Stromal cell of bone marrow (primary cell): Measurements from ENCODE around the gene GPT2.
"Not testable (repeated sequence)": the region's sequence is repeated elsewhere in the genome, so short reads cannot be mapped to it uniquely, and the experiment has no call there.

ENCODE experiments used
- DNase-seq: peaks from one replicate; pipeline ENCODE4 v3.0.0-alpha.2; 2012; ENCODE audit warnings: low read depth

Gene GPT2

DNA sequence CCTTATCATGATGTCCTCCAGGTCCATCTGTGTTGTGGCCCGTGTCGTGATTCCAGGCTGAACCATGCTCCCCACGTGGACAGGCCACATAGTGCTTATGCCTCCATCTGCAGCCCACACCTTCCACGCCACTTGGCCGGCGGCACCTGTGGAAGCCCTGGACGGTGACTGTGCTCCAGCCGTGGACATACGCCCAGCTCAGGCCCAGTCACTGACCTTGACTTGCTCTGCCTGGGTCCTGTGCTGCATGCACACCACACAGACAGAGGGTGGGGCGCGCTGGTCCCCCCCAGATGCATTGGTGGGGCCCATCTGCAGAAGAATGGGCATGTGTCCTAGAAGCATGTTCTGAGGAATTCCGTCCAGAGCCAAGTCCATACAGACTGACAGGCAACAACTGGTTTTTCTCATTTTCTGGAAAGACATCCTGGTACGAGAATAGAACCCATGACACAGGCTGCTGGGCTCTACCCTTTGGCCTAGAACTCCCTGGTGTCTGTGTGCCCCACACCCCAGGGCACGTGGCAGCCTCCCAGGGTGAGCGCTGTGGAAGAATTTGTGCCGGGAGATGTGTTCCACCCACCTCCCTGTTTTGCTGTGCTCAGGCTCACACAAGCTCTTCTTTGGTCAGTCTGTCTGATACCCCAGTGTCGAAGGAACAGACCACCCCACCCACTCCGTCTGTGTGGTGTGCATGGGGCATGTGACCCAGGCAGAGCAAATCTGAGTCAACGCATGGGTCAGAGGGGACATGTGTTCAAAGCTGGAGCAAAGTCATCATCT, 39.5 kb downstream of the GPT2 start:
- DNase-seq, result no peak

DNA sequence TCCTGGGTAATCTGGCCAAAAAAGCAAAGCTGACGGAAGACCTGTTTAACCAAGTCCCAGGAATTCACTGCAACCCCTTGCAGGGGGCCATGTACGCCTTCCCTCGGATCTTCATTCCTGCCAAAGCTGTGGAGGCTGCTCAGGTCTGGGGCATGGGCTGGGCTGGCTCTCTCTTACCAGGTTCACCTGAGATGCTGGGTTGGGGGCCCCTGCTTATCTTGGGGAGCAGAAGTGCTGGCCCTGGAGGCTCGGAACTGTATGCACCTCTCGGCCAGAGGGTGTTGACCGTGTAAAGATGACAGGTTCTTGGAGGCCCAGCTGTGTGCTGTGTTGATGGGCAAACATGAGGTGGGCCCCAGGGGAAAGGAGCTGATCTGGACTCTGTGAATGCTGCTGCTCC, 40.2 kb downstream of the GPT2 start:
- DNase-seq, result no peak

DNA sequence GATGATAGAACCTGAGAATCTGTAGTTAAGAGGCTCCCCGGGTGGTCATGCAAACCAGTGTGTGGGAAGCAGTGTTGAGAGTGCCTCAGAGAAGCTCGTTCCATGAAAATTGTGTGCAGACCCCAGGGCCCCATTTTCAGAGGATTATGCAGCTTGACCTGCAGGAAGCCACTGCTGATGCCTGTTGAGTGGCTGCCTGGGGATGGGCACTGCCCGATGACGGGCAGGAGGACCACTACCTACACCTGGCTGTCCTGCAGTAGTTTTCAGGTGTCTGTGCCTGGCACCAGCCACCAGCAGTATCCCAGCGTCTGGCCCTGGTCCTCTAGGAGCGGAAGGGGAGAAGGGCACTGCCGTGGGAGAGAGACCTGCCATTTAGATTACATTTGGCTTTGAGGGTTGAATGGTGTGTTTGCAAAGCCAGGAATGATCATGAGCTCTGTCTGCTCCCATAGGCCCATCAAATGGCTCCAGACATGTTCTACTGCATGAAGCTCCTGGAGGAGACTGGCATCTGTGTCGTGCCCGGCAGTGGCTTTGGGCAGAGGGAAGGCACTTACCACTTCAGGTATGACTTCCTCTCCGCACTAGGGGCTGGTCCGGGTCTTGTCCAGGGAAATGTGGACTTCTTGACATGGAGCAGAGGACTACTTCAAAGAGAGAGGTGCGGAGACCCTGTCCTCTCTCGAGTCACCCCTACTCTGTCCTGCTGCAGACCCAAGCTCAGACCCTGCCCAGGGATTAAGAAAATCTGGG, 42.5 kb downstream of the GPT2 start:
- no peak for DNase-seq

DNA sequence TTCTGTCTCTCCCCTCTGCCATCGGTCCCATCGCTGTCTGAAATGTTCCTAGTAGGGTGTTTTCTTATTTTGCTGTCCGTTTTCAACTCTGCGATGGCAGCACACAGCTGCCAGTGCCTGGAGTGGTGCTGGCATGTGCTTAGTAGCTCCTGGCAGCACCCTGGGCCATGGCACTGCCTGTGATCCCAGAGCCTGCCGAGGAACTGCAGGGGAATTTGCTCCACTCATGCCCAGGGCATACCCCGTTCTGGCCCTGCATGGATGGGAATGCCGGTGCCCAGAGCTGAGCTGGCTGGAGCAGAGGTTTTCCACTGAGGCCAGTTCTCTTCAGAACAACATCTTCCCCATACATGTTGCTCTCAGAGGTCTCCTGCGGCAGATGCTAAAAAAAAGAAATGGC, 43.1 kb downstream of the GPT2 start:
- DNase-seq, result no peak

DNA sequence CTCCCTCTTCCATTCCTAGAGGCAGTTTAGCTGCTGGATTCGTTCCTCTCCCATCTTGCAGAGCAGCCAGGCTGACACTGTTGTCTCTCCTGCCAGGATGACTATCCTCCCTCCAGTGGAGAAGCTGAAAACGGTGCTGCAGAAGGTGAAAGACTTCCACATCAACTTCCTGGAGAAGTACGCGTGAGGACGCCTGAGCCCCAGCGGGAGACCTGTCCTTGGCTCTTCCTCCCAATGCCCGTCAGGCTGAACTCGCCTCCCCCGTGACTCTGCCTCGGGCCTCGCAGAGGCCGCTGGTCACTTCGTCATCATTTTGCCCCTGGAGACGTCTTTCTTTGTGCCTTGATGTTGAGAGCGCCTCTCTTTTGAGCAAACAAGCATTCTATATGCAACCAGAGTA, 44.6 kb downstream of the GPT2 start:
- DNase-seq, result no peak

DNA sequence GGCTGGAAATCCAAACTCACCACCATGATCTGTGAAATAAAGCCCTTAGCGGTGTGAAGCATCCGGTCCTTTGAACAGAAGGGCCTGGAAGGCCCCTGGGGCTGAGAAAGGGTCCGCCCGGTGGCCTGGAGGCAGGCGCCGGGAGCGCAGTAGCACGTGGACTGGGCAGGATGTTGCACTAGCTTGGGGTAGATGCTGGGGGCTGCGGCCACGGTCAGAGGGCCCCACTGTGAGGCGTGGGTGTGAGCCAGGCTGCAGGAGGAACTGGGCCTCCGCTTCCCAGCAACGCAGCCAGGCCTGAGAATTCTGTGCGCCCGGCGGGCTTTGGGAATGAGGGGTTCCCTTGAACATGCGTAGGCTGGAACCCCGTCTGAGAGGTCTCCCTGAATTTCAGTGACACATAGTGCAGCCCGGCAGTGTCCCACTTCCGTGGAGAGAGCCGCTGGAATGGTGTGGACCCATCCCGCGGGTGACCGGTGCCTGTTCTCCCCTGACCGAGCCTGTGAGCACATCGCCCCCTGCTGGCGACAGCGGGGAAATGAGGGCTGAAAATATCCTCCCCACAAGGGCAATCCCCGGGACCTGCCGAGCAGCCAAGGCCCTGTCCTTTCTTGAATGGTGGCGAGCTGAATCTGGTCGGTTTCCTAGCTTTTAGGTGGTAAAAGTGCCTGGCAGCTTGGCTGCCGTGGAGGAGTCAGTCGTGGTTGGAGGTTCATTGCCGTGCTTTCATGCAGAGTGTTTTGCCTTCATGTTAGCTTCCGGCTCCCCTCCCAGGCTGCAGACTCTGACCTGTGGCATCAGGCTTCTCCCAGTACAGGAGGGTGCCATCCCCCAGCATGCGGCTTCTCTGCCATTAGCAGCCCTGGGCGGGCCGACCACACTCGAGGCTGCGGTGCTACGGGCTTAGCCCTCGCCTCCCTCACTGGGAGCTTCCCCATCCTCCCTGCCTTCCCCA, 45.5 kb downstream of the GPT2 start:
- DNase-seq, result peak; percentile 20

DNA sequence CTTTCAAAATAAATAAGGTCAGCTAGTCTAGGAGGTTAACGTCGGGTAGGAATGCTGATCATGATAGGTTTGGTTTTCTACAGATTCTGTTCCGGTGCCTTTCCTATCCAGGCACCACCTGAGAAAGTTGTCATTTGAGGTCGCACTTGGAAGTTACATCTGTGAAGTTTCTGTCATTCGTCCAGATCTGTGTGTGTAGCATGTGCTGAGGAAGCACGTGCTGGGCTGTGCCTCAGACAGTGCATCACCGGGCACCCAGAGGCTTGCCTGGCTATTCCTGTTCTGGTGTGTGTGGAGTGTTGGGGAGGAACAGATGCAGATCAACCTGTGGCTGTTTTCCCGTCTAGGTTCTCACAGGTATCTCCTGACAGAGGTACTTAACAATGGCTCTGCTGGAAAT, 46.7 kb downstream of the GPT2 start:
- DNase-seq, result no peak

DNA sequence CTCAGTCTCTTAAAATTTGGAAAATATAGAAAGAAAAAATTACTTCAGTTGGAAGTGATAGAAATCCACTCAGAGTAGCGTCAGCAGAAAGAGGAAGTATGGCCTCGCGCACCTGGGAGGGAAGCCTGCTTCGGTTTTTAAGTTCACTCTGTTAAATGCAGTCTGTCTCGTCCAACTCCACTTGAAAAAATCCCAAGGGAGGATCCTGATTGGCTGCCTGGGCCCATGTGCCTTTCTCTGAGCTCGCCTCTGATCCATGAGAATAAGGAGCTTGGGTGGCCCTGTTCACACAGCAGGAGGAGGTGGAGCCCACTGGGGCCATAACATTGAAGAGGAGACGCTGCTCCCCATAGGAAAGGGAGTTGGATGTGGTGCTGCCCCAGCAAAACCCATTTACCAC, 48.6 kb downstream of the GPT2 start:
- no peak for DNase-seq

DNA sequence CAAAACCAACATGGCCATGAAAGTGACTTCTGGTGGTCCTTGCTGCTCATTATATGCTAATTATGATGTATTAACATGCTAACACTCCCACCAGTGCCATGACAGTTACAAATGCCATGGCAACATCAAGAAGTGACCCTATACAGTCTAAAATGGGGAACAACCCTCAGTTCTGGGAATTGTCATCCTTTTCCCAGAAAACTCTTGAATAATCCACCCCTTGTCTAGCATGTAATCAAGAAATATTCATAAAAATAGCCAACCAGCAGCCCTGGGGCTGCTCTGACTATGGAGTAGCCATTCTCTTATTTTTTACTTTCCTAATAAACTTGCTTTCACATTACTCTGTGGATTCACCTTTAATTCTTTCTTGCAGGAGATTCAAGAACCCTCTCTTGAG, 53.4 kb downstream of the GPT2 start:
- DNase-seq, result no peak

DNA sequence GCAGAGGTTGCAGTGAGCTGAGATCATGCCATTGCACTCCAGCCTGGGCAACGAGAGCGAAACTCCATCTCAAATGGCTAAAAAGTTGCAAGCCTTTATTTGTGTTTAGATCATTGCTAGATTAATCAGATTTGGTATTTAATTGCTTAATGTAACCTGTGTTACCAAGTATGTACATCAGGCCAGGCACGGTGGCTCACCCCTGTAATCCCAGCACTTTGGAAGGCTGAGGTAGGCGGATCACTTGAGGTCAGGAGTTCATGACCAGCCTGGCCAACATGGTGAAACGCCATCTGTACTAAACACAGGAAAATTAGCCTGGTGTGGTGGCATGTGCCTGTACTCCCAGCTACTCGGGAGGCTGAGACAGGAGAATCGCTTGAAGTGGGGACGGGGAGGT, 60.6 kb downstream of the GPT2 start:
- not testable (repeated sequence) for DNase-seq

DNA sequence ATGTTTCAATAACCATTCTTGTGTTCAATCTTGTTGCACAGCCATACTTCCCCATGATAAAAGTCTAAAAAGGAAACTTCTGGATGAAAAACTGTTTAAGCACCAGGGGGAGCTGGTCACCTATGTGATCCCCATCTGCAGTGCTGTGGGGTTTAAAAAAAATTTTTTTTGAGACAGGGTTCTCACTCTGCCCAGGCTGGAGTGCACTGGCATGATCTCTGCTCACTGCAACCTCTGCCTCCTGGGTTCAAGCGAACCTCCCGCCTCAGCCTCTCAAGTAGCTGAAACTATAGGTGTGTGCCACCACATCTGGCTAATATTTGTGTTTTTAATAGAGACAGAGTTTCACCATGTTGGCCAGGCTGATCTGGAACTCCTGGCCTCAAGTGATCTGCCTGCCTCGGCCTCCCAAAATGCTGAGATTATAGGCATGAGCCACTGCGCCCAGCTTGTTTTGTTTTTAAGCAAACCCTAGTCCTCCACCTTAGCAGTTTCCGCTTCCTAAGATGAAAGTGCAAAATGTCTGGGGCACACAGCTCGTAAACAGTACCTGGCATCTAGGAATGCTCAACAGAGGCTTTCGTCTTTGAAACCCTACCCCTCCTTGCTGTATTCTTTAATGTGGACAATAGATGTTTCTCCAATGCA, 63.9 kb downstream of the GPT2 start:
- no peak for DNase-seq

DNA sequence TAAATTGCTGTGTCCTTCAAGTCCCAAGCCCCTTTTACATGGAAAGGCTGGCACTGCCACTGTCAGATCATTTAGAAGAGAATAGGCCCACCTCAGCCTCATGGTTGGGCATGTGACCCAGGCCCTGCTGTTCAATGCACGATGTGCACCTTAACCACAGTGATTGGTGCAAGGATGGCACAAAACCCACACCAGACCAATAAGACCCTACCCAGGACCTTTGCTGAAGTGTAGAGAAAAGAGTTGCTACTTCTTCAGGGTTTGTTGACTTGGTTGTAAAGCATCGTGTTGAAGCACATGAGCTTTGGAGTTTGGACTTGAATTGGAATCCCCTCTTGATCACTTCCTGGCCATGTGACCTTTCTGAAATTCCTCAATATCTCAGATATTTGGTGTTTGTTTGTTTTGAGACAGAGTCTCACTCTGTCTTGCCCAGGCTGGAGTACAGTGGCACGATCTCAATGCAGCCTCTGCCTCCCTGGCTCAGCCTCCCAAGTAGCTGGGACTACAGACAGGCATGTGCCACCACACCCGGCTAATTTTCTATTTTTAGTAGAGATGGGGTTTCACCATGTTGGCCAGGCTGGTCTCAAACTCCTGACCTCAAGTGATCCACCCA, 64.5 kb downstream of the GPT2 start:
- DNase-seq, result no peak

DNA sequence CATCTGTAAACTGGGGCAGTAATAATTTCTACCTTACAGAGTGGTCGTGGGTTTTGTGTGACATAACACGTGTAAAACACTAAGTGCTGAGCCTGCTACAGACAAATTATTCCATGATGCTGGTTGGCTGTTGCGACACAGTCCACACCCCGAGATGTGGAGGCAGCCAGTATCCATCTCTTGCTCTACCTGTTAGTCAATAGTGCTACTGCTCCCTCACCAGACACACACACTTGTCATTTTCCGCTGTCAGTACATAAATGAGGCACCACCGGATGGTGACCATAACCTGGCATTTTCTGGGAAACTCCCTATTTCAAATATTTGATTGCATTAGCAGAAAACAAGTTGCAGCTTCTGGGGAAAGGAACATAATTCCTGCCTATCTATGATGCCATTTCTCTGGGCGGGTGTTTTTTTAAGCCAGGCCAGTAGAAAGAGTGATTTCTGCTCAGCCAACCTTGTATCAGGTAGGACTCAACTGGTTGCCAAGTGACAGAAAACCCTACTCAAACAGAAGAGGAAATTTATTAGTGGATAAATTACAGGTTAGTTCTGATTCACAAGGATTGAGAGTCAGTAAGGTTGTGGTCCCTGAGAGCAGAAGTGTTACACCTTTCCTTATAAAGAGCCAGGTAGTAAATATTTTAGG, 65.2 kb downstream of the GPT2 start:
- no peak for DNase-seq

DNA sequence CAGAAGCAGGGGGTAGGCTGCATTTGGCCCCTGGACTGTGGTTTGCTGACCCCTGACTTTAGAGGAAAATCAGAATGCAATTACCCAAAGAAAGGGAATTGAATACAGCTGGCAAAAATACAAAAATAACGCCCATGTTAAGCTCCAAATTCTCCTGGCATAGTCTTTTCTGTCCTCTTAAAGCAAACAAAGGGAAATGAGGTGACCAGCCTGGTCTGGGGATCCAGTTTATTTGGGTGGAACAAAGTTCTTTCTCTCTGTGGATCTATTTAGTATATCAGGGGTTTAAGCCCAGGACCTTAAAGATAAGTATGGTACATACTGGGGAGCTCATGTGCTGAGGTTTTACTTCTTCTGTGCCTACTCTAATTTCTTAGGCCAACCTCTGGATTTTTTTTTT, 65.8 kb downstream of the GPT2 start:
- DNase-seq, result no peak

DNA sequence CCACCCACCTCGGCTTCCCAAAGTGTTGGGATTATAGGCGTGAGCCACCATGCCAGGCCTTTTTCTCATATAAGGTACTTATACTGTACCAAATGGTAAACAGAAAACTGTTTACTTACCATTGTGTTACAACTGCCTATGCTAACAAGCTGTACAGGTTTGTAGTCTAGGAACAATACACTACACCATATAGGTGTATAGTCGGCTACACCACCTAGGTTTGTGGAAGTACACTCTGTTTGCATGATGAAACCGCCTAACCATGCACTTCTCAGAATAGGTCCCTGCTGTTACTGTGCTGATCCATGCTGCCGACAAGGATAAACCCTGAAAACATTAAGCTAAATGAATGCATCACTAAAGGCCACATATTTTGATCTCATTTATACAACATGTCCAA, 70.4 kb downstream of the GPT2 start:
- no peak for DNase-seq

DNA sequence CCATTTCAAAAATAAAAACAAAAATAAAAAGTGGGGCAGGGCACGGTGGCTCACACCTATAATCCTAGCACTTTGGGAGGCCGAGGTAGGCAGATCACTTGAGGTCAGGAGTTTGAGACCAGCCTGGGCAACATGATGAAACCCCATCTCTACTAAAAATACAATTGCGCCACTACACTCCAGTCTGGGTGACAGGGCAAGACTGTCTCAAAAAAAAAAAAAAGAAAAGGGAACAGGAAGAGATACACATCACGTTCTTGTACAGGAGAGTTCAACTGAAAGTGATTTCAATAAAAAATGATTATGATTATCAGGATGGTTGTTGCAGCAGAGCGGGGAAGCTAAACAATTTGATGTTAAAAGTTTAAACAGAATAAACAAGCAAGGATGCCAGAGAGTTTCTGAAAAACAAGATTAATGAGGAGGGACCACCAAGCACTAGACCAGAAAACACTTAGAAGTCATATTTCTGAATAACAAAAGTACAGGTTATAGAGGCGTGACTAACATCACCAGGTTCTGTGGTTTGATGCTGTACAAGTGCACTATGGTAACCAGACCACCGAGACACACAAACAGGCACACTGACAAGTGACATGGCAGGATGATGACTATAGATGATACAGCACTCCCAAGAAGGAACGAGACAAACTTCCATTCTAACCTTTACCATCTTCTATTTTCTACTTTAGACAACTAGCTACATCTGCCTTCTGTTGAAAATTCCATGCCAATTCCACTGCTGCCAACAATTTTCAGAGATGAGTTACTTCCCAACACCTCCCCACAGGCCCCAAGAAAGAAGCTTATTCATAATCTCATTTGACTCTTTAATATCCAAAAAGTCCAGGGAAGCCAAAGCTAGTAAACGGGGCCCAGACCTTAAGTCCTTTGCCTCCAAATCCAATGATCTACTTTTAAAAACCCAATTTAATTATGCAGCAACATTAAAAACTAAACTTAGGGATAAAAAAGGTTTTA, 77.5 kb downstream of the GPT2 start:
- no peak for DNase-seq

DNA sequence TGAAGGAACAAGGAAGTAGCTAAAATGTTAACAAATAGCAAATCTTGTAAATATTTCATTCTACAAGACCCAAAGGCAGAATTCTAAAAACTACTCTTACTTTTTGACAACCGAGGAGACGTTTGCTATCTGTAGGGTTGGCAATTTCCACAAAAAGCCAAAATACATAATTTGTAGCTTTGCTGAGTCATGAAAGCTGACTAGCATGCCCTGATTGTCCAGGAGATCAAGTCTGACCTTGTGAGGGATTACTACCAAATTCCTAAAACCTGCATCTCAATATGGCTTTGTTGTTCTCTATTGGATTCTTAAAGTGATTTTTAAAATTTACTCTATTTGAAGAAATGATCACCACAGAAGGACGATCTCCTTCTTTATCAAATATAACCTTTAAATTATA, 78.5 kb downstream of the GPT2 start:
- no peak for DNase-seq

DNA sequence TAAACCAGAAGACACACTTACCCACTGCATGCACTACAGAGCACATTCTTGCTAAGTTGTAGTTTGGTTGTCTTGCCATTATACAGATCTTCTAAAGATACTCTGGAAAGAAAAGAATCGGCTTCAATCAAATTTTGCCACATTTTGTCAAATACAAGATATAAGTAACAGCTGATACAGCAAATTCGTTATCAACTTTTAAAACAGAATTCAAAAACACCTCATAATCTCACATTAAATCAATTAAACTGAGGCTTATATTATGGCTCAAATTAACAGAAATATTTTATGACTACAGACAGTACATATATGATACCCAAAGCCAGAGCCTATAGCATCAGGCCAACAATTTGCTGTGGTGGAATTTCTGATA, 83.9 kb downstream of the GPT2 start:
- no peak for DNase-seq

DNA sequence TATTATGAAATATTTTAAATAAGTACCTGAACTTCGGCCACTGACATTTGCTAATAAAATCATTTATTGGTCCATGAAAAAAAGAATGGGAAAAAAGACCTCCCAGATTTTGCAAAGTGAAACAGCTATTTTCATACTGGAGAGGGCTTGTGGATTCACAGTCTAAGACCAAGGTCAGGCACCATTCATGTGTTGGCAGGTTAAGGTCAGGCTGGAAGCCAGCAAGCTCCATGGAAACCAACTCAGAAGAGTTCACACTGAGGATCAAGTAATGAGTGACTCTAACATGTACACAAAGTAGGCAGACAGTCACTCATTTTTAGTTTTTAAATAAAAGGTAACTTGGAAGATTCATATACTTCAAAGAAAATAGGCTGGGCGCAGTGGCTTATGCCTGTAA, 85.9 kb downstream of the GPT2 start:
- DNase-seq, result no peak

DNA sequence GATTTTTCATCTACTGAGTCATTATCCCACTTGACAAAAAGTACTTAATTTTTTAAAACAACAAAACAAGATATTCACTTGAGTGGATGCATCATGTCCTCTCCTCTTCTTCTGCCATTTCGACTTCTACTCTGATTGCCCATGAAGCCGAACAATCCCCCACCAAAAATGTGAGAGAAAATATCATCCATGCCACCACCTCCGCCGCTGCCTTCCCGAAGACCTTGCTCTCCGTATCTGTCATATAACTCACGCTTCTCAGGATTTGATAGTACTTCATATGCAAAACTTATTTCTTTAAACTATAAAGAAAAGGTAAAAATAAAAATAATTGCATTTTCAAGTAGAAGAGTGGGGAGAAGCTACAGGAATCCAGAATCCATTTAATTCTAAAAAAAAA, 87.1 kb downstream of the GPT2 start:
- DNase-seq, result no peak
